GM12873 (cell line): ENCODE data around the gene PPARA.

Experiments
- CTCF ChIP-seq: IDR thresholded peaks from 2 replicates; pipeline ENCODE4 v1.5.1; 2012; ENCODE audit warnings: low read depth, mild to moderate bottlenecking, moderate library complexity, low read length, control low read depth; ENCODE audit not compliant: insufficient read depth; ENCODE audit errors: missing control alignments

PPARA gene

GRCh38 chr22:46105494-46106278, 44.6 kb upstream of the PPARA start:
- TF ChIP-seq CTCF, result no peak

- no peak for TF ChIP-seq CTCF
Observed at GRCh38 chr22:46106279-46107022, 43.9 kb upstream of the PPARA start.

GRCh38 chr22:46107089-46107664, 43.1 kb upstream of the PPARA start:
- TF ChIP-seq CTCF, result no peak

GRCh38 chr22:46107753-46108563, 42.4 kb upstream of the PPARA start:
- TF ChIP-seq CTCF, result no peak

- TF ChIP-seq CTCF, result no peak
Observed at GRCh38 chr22:46108564-46109473, 41.5 kb upstream of the PPARA start.

- no peak for TF ChIP-seq CTCF
Observed at GRCh38 chr22:46109474-46110003, 40.8 kb upstream of the PPARA start.
